Peyer's patch (tissue), 4 donors: ENCODE results near the gene TOB2. TPM values are rescaled to one million over a fixed set of nuclear protein-coding genes. Genes with fewer than 3 reads are reported as not detected.

ENCODE experiments used
- DNase-seq, 3 donors: peaks; one replicate each; pipeline ENCODE4 v3.0.0-alpha.2; 2017 to 2019
- H3K27ac ChIP-seq, 4 donors: fragments of 200-600 bp; sonication (generic); one replicate each; pipeline ENCODE4 v1.5.1; 2016 to 2019
- H3K27me3 ChIP-seq, 2 donors: fragments of 200-600 bp; sonication (generic); one replicate each; pipeline ENCODE4 v1.5.1; 2019
- H3K36me3 ChIP-seq, 3 donors: fragments of 200-600 bp; sonication (generic); one replicate each; pipeline ENCODE4 v1.5.1; 2016 to 2019
- H3K4me1 ChIP-seq, 4 donors: fragments of 200-600 bp; sonication (generic); one replicate each; pipeline ENCODE4 v1.5.1; 2016 to 2019
- H3K4me3 ChIP-seq, 4 donors: fragments of 200-600 bp; sonication (generic); 1 replicate in 3 of 4; 2 replicates in 1 of 4; pipeline ENCODE4 v1.5.1; 2016 to 2019; ENCODE audit warnings: mild to moderate bottlenecking in 1 of 4
- H3K9me3 ChIP-seq, 4 donors: fragments of 200-600 bp; sonication (generic); one replicate each; pipeline ENCODE4 v1.5.1; 2016 to 2019; ENCODE audit warnings: mild to moderate bottlenecking in 1 of 4
- POLR2A ChIP-seq, 2 donors: fragments of 450-650 bp; IDR thresholded peaks; one replicate each; pipeline ENCODE4 v1.5.1; 2017; ENCODE audit warnings: antibody characterized with exemption in 2 of 2, mild to moderate bottlenecking in 2 of 2, moderate library complexity in 2 of 2
- total RNA-seq, 4 donors: library from RNA; depleted of rRNA; stranded (reverse); fragments of >200 nt; gene quantifications; one replicate each; pipeline ENCODE4 v1.1.0, GENCODE V29; 2016
- TF ChIP-seq, protein P1 (sequence below), 6 experiments: fragments of 450-650 bp in 4 of 6; fragments of 200-600 bp in 2 of 6; sonication (generic) in 1 of 6; IDR thresholded peaks; one replicate each; pipeline ENCODE4 v1.5.1; 2017 to 2019; ENCODE audit warnings: antibody characterized with exemption in 6 of 6, mild to moderate bottlenecking in 3 of 6, moderate library complexity in 1 of 6

TOB2 gene
- total RNA-seq, 4 donors from 2014 or later: 18.2 to 78.6 (median 74.4) TPM

- Histone ChIP-seq H3K36me3 (peaks cover 0 to 4% (median 0%) of the 10 kb centered on the region in 3 donors), H3K27ac (peak overlapping the region; percentile 1 to 69 (median 39)), H3K4me3 (no peak overlapping the region), H3K4me1 (peaks cover 0 to 65% (median 9%) of the 10 kb centered on the region in 4 donors), H3K9me3 (no peaks in the 10 kb centered on the region), H3K27me3 (no peaks in the 10 kb centered on the region)
- TF ChIP-seq, protein P1, sequence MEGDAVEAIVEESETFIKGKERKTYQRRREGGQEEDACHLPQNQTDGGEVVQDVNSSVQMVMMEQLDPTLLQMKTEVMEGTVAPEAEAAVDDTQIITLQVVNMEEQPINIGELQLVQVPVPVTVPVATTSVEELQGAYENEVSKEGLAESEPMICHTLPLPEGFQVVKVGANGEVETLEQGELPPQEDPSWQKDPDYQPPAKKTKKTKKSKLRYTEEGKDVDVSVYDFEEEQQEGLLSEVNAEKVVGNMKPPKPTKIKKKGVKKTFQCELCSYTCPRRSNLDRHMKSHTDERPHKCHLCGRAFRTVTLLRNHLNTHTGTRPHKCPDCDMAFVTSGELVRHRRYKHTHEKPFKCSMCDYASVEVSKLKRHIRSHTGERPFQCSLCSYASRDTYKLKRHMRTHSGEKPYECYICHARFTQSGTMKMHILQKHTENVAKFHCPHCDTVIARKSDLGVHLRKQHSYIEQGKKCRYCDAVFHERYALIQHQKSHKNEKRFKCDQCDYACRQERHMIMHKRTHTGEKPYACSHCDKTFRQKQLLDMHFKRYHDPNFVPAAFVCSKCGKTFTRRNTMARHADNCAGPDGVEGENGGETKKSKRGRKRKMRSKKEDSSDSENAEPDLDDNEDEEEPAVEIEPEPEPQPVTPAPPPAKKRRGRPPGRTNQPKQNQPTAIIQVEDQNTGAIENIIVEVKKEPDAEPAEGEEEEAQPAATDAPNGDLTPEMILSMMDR (IDR thresholded peaks at IDR 0.05): no peak
- TF ChIP-seq POLR2A (IDR thresholded peaks at IDR 0.05): no peak
- no peak for DNase-seq
Measured at GRCh38 chr22:41480397-41480735, 33.8 kb upstream of the TOB2 start.

DNA sequence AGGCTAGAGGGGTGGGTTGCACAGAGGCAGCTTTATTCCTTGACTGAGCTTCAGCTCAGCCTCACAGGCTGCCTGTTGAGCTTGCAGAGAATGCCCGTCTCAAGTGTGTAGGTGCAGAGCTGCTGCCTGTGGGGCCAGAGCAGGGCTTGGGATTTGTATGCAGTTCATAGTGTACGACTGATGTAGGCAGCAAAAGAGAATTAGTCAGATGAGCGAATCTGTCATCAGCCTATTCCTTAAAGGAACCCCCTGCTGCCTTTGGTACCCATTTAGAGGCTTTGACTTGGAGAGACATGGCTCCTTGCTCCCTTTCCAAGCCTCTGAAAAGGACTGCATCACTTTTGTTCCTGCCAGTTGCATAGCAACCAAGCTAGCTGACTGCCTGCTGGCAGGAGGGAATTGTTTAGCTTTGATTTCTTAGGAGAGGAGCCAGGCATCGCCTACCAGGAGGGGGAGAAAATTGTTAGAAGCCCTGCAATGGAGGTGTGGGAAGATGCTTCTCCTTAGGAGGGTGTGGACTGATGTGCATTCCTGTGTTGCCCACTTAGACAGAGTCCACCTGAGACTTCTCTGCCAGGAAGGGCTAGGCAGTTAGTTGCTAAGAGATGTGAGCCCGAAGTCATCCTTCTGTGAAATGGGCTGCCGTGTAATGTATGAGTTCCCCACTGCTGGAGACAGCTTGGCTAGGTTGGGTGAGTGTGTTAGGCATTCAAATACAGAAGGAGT is 33.2 kb upstream of the TOB2 start:
- H3K9me3 ChIP-seq: no peaks in the 10 kb centered on the region
- no peaks in the 10 kb centered on the region for H3K27me3 ChIP-seq
- peak overlapping the region; percentile 17 to 69 (median 39) for H3K27ac ChIP-seq
- H3K4me1 ChIP-seq: peaks cover 0 to 62% (median 9%) of the 10 kb centered on the region in 4 donors
- peaks cover 0 to 4% (median 0%) of the 10 kb centered on the region in 3 donors for H3K36me3 ChIP-seq
- DNase-seq: no peak
- no peak overlapping the region for H3K4me3 ChIP-seq
- TF ChIP-seq, protein P1 (IDR thresholded peaks at IDR 0.05): no peak
- TF ChIP-seq POLR2A (IDR thresholded peaks at IDR 0.05): no peak

GRCh38 chr22:41478891-41479521 is 32.4 kb upstream of the TOB2 start:
- DNase-seq: no peak
- TF ChIP-seq, protein P1 (IDR thresholded peaks at IDR 0.05): no peak
- TF ChIP-seq POLR2A (IDR thresholded peaks at IDR 0.05): no peak
- peaks cover 0 to 4% (median 0%) of the 10 kb centered on the region in 3 donors for H3K36me3 ChIP-seq
- no peaks in the 10 kb centered on the region for H3K27me3 ChIP-seq
- H3K4me3 ChIP-seq: no peak overlapping the region
- H3K4me1 ChIP-seq: peaks cover 0 to 64% (median 9%) of the 10 kb centered on the region in 4 donors
- no peaks in the 10 kb centered on the region for H3K9me3 ChIP-seq
- H3K27ac ChIP-seq: peak overlapping the region; percentile 17 to 69 (median 39)

DNA sequence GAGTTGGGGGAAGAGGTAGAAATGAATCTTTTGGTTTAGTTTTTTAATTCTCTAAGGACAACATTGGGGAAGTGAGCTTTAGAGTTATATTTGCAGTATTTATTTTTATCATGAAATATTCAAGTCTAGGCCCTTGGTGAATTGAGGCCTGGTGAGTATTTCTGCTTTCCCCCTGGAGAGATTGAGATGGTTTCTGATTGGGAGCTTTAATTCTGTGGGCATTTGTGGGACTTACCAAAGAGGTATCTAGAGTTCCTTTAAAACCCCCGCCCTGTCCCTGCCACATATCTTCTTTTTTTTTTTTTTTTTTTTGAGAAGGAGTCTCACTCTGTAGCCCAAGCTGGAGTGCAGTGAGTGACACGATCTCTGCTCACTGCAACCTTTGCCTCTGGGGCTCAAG is 31.9 kb upstream of the TOB2 start:
- TF ChIP-seq POLR2A (IDR thresholded peaks at IDR 0.05): no peak
- TF ChIP-seq, protein P1 (IDR thresholded peaks at IDR 0.05): no peak

GRCh38 chr22:41474872-41475451 is 28.4 kb upstream of the TOB2 start:
- peaks cover 0 to 61% (median 2%) of the 10 kb centered on the region in 4 donors for H3K4me1 ChIP-seq
- DNase-seq: no peak
- H3K36me3 ChIP-seq: peaks cover 0 to 16% (median 0%) of the 10 kb centered on the region in 3 donors
- TF ChIP-seq, protein P1 (IDR thresholded peaks at IDR 0.05): no peak
- TF ChIP-seq POLR2A (IDR thresholded peaks at IDR 0.05): no peak
- H3K9me3 ChIP-seq: no peaks in the 10 kb centered on the region
- no peak overlapping the region for H3K27ac ChIP-seq
- H3K27me3 ChIP-seq: no peaks in the 10 kb centered on the region
- H3K4me3 ChIP-seq: no peak overlapping the region

More for the DNA sequence above, 31.9 kb upstream of the TOB2 start:
- DNase-seq: no peak
- H3K9me3 ChIP-seq: no peaks in the 10 kb centered on the region
- no peaks in the 10 kb centered on the region for H3K27me3 ChIP-seq
- H3K27ac ChIP-seq: peak overlapping the region in 3 of 4 donors; percentile 17 to 69 (median 46)
- H3K4me3 ChIP-seq: no peak overlapping the region
- H3K36me3 ChIP-seq: peaks cover 0 to 6% (median 0%) of the 10 kb centered on the region in 3 donors
- peaks cover 0 to 64% (median 9%) of the 10 kb centered on the region in 4 donors for H3K4me1 ChIP-seq
